ENCODE data around the gene LTA. TPM values are rescaled to one million over a fixed set of nuclear protein-coding genes. Genes with fewer than 3 reads are reported as not detected.
"Not testable (repeated sequence)": the region's sequence is repeated elsewhere in the genome, so short reads cannot be mapped to it uniquely, and the experiment has no call there.

Gene LTA
- total RNA-seq, 1 experiment from 2014 or later, result not detected

DNA sequence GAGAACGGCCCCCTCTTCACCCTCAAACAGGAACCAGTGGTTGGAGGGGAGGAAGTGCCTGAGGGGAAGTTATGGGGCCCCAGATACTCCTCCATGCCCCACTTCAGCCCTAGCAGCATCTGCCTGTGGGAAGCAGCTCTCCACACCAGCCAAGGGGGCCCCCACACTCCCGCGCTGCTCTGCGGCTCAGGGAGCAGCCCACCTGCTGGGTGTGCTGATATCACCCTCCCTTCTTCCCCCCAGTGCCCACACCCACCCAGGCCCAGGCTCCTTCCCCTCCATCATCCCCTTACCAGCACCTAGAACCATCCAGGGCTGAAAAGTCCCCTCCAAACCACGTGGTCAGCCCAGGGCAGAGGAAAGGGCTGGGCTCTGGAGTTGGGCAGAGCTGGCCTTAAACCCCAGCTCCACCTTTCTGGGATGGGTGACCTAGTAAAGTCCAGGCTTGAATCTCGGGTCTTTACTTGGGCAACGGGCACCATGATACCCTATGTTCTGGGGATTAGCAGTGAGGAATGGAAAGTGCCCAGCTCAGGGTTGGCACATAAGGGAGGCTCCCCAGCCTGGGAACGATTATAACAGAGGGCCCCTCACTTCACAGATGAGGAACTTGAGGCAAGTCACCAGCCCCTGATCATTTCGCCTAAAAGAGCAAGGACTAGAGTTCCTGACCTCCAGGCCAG is 14.7 kb downstream of the LTA start:
- no peak for DNase-seq (ENCODE audit: low read depth)

DNA sequence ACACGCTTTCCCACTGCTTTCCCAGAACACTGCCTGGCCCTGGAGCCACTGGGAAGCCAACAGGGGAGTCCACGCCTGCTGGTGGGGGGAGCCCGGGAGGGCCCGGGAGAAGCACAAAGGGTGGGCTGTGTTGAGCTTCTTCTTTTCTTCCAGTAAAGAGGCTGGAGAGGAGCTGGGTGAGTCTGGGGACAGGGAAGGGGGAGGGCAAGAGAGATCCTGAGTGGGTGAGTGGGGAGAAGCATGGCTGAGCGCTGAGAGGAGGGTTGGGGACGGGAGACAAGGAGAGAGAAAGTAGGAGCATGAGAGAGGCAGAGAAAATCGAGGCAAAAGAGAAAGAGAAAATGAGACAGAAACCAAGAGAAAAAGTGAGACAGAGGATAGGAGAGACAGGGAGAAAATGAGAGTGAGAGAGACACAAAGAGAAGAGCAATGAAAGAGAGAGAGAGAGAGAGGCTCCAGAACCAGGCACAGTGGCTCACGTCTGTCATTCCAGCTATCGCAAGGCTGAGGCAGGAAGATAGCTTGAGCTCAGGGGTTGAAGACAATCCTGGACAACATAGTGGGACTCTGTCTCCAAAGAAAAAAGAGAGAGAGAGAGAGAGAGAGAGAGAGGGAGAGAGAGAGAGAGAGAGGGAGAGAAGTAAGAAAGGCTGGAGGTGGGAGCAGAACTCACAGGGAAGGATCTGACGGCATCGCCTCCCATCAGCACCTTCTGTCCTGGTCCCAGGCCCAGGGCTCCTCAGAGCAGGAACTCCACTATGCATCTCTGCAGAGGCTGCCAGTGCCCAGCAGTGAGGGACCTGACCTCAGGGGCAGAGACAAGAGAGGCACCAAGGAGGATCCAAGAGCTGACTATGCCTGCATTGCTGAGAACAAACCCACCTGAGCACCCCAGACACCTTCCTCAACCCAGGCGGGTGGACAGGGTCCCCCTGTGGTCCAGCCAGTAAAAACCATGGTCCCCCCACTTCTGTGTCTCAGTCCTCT is 16.0 kb downstream of the LTA start:
- no peak for DNase-seq (ENCODE audit: low read depth)

GRCh38 chr6:31588871-31589650 is 17.0 kb downstream of the LTA start:
- peak; percentile 30 for DNase-seq (ENCODE audit: low read depth)

- not testable (repeated sequence) for DNase-seq (ENCODE audit: low read depth)
Observed at GRCh38 chr6:31590691-31591090, 18.6 kb downstream of the LTA start.

DNA sequence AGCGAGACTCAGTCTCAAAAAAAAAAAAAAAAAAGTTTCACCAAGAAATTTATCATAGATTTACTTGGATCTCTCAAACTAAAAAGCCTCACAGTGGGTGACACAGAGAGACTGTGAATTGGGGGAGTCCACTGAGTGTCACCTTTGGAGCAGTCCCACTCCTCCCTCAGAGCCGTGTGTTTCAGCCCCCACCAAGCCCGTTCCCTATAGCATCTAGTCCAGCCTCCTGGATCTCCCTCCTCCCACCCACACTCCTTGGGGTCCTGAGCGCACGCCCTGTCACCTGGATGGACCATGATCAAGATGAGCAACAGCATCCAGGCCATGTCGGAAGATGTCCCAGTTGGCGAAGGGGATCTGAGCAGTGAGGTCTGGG is 20.3 kb downstream of the LTA start:
- no peak for DNase-seq (ENCODE audit: low read depth)

- DNase-seq (ENCODE audit: low read depth), result peak; percentile 56
Observed at GRCh38 chr6:31597006-31597405, 24.9 kb downstream of the LTA start.

- no peak for DNase-seq (ENCODE audit: low read depth)
Observed at GRCh38 chr6:31607317-31607716, 35.2 kb downstream of the LTA start.

DNA sequence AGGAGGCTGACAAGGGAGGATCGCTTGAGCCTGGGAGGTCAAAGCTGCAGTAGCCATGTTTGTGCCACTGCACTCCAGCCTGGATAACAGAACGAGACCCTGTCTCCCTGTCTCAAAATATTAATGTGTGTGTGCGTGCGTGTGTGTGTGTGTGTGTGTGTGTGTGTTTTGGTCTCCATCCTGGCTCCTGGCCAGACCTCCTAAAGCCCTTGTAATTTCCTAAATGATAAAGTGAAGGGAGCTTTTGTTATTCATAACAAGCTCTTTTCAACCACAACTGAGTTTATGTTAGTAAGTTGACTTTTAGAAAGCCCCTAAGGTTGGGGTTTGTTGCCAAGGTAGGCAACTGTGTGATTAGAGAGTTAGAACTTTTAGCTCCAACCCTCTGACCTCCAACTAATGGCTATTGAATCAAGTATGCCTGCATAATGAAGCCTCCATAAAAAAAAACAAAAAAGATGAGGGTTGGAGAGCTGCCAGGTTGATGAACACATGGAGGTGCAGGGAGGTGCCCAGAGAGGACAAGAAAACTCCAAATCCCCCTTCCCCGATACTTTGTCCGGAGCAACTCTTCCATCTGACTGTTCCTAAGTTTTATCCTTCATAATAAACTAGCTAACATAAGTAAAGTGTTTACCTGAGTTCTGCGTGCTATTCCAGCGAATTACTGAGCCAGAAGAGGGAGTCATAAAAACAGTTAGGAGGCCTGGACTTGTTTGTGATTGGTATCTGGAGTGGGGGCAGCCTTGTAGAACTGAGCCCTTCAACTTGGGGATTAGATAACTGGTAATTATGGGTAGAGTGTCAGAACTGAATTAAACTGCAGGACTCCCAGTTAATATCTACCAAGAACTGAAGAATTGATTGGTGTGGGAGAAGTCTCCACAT is 37.7 kb downstream of the LTA start:
- DNase-seq (ENCODE audit: low read depth), result no peak

- no peak for DNase-seq (ENCODE audit: low read depth)
Observed at GRCh38 chr6:31610968-31611367, 38.9 kb downstream of the LTA start.

DNA sequence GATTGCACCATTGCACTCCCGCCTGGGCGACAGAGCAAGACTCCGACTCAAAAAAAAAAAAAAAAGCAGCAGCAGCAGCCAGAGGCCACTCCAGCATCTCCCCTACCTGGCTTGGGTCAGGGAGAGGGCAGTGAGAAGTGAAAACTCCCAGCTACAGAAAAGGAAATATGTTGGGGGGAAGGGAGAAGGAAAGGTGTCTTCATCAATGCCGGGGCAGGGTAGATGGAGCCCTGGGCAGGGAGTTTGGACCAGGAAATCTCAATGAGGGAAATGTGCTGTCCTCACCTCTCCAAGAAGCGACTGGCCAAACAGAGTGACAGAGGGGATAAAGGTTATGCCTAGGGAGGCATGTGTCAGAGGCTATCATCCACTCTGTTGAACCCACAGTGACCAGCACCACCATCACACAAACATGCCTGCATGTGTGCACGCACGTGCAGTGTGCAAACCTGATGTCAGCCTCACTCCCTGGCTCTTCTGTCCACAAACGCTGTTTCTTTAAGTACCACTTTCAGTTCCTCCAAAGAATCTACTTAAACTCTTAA is 42.1 kb downstream of the LTA start:
- no peak for DNase-seq (ENCODE audit: low read depth)

- DNase-seq (ENCODE audit: low read depth), result no peak
Observed at GRCh38 chr6:31614684-31615578, 42.8 kb downstream of the LTA start, which contains the start of gene AIF1. AIF1 (plus strand) TSS chr6:31615234; CDS start chr6:31615330, 96 bp downstream.

- no peak for DNase-seq (ENCODE audit: low read depth)
Observed at GRCh38 chr6:31615748-31616147, 43.7 kb downstream of the LTA start.

- no peak for DNase-seq (ENCODE audit: low read depth)
Observed at GRCh38 chr6:31617010-31617409, 44.9 kb downstream of the LTA start.

DNA sequence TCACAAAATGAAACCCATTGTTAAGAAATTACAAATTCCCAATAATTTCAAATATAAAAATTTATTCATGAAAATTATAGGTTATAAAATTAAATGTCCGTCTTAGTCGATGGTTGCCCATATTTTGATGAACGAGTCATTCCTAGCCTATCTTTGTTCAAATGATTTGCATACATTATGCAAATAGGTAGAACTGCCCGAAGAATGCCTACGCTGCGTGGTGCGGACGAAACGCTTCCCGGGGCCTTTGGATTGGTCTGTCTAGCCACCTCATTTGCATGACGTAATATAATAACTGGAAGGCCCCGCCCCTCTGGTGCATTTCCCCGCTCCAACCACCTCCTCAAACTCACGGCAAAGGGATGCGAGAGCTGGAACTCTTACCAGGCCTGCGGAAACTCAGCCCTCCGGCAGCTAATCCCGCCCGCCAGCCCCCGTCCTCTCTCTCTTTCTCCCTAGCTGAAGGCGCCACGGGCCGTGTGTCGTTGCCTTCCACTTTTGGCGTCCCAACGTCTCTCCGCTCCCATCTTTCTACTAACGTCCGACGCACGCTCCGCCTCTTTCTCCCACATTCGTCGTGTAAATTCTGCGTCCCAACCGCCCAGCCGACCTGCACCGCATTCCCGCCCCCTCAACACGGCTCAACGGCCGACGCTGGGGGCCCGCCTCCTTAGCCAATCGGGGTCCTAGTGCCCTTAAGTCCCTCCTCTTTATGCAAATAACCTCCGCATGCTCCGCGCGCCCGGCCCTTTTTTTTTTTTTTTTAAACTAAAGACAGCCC is 47.9 kb downstream of the LTA start:
- peak; percentile 99 for DNase-seq (ENCODE audit: low read depth)

- DNase-seq (ENCODE audit: low read depth), result no peak
Observed at GRCh38 chr6:31620586-31621319, 48.7 kb downstream of the LTA start, which contains the start of gene PRRC2A. PRRC2A (plus strand) TSS chr6:31620715; CDS start chr6:31622790, 2,075 bp downstream.

DNA sequence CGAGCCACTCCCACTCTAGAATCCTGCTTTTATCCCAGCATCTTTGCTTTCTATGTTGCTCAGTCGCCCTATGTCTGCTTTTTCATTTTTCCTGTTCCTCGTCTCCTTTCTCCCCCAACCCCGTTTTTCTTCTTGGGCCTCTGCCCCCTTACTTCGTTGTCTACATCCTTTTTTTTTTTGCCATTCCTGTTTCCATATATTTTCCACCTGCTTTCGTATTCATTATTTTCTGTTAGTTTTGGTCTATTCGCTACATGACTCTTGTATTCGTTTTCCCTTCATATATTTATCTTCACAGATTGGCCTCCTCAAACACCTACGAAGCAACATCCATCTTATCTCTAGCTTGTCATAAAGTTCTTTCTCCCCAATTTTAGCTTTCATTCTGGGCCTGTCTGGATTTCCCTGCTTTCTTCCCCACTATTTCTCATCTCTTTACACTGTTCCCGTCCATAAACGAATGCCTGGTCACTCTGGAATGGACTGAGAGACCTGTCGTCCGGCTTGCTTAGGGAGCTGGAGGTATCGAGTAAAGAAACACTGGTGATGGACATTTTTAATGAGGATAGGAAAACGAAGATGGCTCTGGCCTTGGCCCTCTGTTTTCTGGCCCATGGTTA is 49.3 kb downstream of the LTA start:
- DNase-seq (ENCODE audit: low read depth), result no peak

DNA sequence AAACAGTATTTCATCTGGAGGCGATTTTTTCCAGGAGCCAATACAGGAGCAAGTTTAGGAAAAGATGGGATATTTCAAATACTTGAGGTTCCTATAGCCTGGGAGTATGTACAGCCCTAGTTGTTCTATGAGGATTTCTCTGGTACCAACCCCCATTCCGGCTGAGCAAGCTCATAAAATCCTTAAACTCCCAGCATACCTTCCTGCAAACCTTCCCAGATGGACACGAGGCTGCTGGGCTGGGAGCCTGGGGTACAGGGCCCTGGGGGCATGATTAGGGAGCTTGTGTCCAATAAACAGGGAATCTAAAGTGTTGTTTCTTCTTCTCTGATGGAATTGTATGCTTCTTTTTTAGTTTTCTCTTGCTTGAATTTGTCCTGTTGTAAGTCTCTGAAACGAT is 49.9 kb downstream of the LTA start:
- peak; percentile 34 for DNase-seq (ENCODE audit: low read depth)

- DNase-seq (ENCODE audit: low read depth), result no peak
Observed at GRCh38 chr6:31622684-31623091, 50.6 kb downstream of the LTA start.

Measured in RPMI7951 (cell line).